Fibroblast of skin of scalp (primary cell): ENCODE data around the gene MYH15.

Experiments
- DNase-seq: peaks from one replicate; pipeline ENCODE4 v3.0.0-alpha.2; 2013

Gene MYH15

GRCh38 chr3:108469126-108469525 is 41.3 kb downstream of the MYH15 start:
- no peak for DNase-seq

DNA sequence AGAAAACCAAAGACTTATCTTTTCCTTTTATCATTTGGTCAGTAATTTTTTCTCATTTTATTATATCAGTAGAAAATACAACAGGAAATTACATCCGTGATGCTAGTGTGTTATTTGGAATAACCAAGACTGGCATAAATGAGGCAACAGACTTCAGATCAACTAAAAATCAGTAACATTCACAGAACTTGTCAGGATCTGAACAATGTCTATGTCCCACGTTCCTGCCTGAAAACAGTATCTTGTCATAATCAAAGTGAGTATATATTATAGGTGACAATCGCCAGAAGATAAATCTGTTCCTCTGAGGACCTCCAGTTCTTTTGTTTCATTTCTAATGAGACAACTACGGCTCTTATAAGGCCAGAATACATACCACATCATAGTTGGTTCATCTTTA is 41.8 kb downstream of the MYH15 start:
- DNase-seq = no peak

- DNase-seq = peak; percentile 46
These were observed 47.5 kb downstream of the MYH15 start for GRCh38 chr3:108462899-108463298.

- peak; percentile 13 for DNase-seq
These were observed 48.7 kb downstream of the MYH15 start for GRCh38 chr3:108461661-108462111.

- no peak for DNase-seq
These were observed 51.2 kb downstream of the MYH15 start for GRCh38 chr3:108459225-108459624.

DNA sequence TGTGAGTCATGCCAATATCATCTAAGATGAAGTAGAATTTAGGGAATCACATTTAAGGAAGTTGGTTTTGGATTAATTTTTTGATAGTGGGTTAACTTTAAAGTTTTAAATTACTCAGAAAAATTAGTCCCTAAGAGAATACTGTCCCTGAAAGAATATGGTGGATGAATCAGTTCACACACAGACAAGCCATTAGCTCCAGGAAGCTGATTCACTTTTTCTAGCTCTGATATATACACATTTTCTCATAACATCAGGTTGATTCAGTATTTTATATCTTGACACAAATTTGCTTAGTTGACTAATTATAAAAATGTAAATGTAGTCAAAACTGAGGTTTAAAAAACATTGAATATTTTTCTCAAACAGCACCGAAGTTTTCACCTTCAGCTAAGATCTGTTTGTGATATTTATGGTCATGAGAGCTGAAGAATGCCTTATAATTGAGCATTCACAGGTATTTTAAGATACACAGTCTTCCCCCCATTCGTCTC is 55.1 kb downstream of the MYH15 start:
- DNase-seq = no peak

DNA sequence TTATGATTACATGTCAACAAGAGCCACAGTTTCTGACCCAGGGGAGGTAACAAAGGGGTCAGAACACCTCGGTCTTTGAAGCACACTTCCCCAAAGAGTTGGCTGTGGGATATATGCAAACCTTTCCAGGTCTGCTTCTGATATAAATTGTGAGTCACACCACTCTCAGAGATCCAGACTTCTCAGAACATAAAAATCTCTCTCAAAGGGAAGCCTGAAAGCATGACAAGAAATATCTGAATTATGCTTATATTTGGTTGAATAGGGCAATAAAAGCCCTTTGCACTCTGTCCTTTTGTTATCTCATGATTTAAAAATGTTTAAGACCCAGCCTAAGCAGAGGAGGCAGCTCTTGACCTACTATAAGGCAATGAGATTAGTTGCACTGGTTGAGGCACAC is 56.8 kb downstream of the MYH15 start:
- DNase-seq = peak; percentile 17

DNA sequence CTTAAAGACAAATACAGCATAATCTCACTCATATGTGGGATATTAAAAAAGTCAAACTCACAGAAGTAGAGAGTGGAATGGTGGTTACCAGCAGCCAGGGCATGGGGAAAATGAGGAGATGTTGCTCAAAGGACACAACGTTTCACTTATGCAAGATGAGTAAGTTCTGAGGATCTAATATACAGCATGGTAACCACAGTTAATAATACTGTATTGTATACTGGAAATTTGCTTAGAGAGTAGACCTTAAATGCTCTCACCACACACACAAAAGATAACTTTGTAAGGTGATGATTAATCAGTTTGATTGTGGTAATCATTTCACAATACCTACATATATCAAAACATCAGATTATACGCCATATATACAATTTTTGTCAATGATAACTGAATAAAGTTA is 60.0 kb downstream of the MYH15 start:
- no peak for DNase-seq

- no peak for DNase-seq
These were observed 61.8 kb downstream of the MYH15 start for GRCh38 chr3:108448593-108448992.

GRCh38 chr3:108447096-108447847 is 63.1 kb downstream of the MYH15 start:
- DNase-seq = no peak

DNA sequence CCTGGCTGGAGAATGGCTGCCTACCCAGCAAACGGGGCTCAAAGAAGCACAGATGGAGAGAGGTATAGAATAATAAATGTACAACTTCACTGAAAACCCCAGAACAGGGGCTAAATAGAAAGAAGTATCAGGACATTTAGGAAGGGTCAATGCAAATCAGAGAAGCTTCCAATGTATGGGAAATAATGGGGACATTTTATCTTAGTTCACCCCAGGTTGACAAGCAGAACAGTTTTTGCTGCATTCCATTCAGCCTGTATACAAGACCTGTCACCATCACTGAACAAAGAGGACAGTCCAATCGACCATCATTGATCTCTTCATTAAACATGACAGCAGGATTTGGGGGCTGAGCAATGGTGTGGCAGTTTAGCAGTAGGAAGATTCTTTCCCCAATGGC is 68.1 kb downstream of the MYH15 start:
- no peak for DNase-seq

DNA sequence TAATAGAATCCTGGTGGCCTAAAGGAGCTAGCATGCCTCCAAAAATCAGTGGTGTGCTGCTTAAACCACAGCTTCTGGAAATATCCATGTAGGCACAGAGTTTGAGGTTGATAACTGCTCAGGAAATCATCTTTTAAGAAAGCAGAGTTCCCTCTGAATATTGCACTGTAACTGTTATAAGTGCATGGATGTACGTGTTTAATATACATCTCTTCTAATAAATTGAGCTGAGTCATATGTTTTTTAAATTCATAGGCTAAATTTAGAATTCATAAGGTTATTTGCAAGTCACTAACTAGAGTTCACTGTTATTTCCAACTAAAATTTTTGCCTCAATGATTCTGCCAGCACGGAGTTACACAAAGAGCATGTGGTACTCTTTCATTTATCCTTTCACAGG is 68.9 kb downstream of the MYH15 start:
- DNase-seq = no peak

- peak; percentile 47 for DNase-seq
These were observed 69.3 kb downstream of the MYH15 start for GRCh38 chr3:108441071-108441507.

DNA sequence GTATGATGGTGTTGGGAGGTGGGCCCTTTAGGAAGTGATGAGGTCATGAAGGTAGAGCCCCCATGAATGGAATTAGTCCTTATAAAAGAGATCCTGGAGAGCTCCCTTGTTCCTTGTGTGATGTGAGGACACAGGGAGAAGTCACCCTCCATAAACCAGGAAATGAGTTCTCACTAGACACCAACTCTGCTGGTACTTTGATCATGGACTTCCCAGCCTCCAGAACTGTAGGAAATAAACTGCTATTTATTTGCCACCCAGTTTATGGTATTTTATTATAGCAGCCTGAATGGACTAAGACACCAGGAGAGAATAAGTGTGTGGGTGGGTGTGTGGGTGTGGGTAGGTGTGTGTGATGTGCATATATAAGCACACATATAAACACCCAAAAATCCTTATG is 71.9 kb downstream of the MYH15 start:
- no peak for DNase-seq

- DNase-seq = no peak
These were observed 73.0 kb downstream of the MYH15 start for GRCh38 chr3:108437439-108437838.

GRCh38 chr3:108433928-108434327 is 76.5 kb downstream of the MYH15 start:
- no peak for DNase-seq

GRCh38 chr3:108432431-108432830 is 78.0 kb downstream of the MYH15 start:
- no peak for DNase-seq

DNA sequence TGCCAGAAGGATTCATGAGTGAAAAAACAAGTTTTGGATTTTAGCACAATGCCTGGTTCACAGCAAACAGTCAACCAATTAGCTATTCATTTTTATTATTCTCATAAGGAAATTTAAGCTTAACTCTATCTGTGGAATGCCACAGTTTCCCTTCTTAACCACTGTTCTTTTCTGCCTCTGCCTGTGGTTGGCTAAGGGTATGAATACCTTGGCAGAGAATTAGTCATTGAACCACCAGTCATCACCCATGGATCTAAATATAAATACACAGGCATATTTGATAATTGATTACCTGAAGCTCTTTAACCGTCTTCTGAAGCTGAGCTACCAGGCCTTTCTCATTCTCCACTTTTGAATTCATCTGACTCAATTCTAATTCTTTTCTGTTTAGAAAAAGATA is 79.9 kb downstream of the MYH15 start:
- DNase-seq = no peak

DNA sequence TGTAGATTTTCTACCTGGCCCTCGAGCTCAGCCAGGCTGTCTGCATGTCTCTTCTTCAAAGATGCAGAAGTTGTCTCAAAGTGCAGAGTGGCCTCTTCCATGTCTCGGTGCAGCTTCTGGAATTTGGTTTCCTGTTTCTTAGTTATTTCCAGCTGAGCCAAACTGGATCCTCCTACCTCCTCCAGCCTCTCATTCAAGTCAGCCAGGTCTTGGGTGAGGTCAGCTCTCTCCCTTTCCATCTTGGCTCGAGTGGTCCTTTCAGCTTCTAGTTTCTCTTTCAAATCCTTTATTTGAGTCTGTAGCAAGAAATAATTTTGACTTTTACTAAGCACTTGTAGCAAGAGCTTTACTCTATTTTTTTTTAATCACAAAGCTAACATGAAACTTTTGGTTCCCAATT is 81.8 kb downstream of the MYH15 start:
- DNase-seq = no peak

DNA sequence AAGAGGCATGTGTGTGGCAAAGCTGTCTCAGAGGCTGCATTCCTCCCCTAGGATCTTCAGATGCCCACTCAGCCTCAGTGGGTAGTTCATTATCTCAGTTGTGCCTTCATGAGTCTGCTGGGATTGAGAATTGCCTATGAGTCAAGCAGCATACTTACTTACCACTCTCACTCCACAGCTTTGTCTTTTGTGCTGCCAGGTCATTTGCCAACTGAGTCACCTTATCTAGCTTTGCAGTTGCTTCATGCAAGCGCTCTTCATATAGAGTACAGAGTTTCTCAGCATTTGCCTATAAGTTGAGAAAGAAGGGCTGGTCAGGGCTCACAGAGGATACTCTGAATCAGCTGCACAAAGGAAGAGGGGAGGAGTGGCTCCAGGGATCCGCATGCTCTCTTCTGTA is 89.5 kb downstream of the MYH15 start:
- peak; percentile 36 for DNase-seq

GRCh38 chr3:108416111-108416869 is 94.1 kb downstream of the MYH15 start:
- DNase-seq = no peak

DNA sequence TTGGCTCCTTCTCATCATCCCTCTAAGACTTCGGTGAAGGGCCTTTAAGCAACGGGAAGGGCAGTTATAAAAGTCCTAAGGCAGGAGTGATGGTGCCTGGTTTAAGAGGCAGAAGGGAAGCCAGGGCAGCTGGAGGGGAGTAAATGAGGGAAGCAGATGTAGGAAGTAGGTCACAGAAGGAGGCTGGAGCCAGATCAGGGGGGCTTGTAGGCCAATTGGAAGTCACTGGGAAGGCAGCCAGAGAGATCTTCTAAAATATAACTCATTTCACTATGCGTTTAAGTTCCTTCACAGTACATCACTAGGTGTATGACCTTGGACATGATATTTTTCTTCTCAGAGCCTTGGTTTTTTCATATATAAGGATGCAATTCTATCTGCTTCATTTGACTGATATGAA is 94.7 kb downstream of the MYH15 start:
- no peak for DNase-seq

DNA sequence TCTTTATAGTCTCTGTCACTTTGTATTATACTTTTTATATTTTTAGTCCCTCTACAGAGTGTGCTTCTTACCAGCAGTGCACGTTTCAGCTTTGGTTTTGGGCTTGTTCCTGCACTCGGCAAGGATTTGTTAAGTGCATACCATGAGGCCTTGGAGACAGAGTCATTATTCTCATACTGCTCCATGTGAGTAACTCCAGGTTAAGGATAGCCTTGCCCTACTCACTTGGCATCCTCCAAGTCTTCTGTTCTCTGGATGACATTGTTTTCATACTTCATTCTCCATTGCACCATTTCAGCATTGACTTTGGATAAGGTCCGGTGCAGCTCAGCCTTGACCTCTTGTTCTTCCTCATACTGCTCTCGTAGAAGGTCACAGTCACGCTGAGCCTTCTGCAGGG is 96.4 kb downstream of the MYH15 start:
- DNase-seq = peak; percentile 19
